Heart left ventricle (tissue), 13 donors: Measurements from ENCODE around the gene FBH1.

Experiments used
- CTCF ChIP-seq, 12 donors: fragments of 200-600 bp; sonication (generic) in 4 of 12; IDR thresholded peaks; one replicate each; pipeline versions ENCODE4 v1.5.0 to v1.8.0; 2018 to 2022; ENCODE audit warnings: antibody characterized with exemption in 12 of 12, mild to moderate bottlenecking in 5 of 12
- POLR2A ChIP-seq, 2 donors: fragments of 450-650 bp; IDR thresholded peaks; one replicate each; pipeline ENCODE4 v1.6.1; 2017; ENCODE audit warnings: antibody characterized with exemption in 2 of 2, mild to moderate bottlenecking in 2 of 2, moderate library complexity in 2 of 2
- donor health status: ischemic (EF 13 %, LVEDD 7.1; RV severe dilation, severe dysfunction).
- donor health status: DM: no; HTN: yes; CAD: no.
- donor health status: DM: no; HTN: no; CAD: no.
- donor health status: ischemic (EF 25% LVEDD 6.9; RV normal size, moderate dysfunction).
- donor health status: ischemic (EF 25% LVEDD 5.7; RV mildly dilated, moderate dysfunction).
- donor health status: ischemic (EF 35%, LVEDD 5.7; RV mildly dilated, moderate dysfunction).
- donor health status: nonischemic (EF 11% LVEDD 7.7; RV severe dilation, severe dysfunction).
- donor health status: DM: yes; HTN: yes; CAD: no.
- donor health status: PGD.
- donor health status: ischemic (EF 29% LVEDD 5.4; RV normal size, mild dysfunction).
- donor health status: nonischemic (EF 23%, LVEDD 6.1; RV moderate dilation, normal function).

GRCh38 chr10:5942001-5942400 lies 52.0 kb downstream of the FBH1 start:
- TF ChIP-seq CTCF (IDR thresholded peaks at IDR 0.05) = no peak
- TF ChIP-seq POLR2A (IDR thresholded peaks at IDR 0.05) = no peak
